Measurements from ENCODE around the gene HOMER2.

DNA sequence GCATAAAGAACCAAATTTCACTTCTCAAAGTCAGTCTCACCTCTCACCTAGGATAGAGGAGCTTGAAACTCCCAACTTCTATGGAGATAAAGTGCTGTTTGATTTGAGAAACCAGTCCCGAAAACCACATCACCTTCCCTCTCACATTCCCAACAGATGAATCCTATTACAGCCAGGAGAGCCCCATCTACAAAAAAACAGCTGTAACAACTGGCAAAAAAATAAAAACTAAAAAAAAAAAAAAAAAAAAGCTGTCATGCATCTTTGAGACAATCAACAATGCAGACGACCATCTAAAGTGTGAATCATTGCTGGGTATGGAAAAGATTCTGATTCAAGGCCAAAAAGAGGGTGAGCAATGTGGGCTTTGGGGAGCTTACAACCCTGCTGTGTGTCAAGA lies 23.8 kb downstream of the HOMER2 start:
- TF ChIP-seq POLR2A (conservative IDR thresholded peaks at IDR 0.05) (no peak), RCOR1 (IDR thresholded peaks at IDR 0.05; ENCODE audit: borderline replicate concordance in 1 of 2, low read depth in 2 of 2, low read length in 2 of 2) (no peak), ZNF217 (CRISPR knock-in tag; IDR thresholded peaks at IDR 0.05) (no peak), RAD21 (CRISPR knock-in tag; conservative IDR thresholded peaks at IDR 0.05 in 1 of 2, IDR thresholded peaks at IDR 0.05 in 1 of 2) (no peak), POLR2AphosphoS5 (IDR thresholded peaks at IDR 0.05; ENCODE audit: control insufficient read depth, insufficient read depth, low read depth, low read length) (no peak), FOXK2 (conservative IDR thresholded peaks at IDR 0.05 in 1 of 2, IDR thresholded peaks at IDR 0.05 in 1 of 2; ENCODE audit: low read depth in 2 of 2) (no peak), ZC3H4 (CRISPR knock-in tag; IDR thresholded peaks at IDR 0.05; ENCODE audit: borderline replicate concordance) (no peak), SMARCB1 (IDR thresholded peaks at IDR 0.05; ENCODE audit: insufficient read length, low read depth) (no peak), SRF (CRISPR knock-in tag; IDR thresholded peaks at IDR 0.05) (no peak), ZBTB8A (IDR thresholded peaks at IDR 0.05; ENCODE audit: partially characterized antibody) (no peak), ZNF165 (CRISPR knock-in tag; IDR thresholded peaks at IDR 0.05; ENCODE audit: borderline replicate concordance) (no peak)
- TF ChIP-seq, protein P1, sequence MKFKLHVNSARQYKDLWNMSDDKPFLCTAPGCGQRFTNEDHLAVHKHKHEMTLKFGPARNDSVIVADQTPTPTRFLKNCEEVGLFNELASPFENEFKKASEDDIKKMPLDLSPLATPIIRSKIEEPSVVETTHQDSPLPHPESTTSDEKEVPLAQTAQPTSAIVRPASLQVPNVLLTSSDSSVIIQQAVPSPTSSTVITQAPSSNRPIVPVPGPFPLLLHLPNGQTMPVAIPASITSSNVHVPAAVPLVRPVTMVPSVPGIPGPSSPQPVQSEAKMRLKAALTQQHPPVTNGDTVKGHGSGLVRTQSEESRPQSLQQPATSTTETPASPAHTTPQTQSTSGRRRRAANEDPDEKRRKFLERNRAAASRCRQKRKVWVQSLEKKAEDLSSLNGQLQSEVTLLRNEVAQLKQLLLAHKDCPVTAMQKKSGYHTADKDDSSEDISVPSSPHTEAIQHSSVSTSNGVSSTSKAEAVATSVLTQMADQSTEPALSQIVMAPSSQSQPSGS (CRISPR knock-in tag; IDR thresholded peaks at IDR 0.05) = no peak
- TF ChIP-seq, protein P2, sequence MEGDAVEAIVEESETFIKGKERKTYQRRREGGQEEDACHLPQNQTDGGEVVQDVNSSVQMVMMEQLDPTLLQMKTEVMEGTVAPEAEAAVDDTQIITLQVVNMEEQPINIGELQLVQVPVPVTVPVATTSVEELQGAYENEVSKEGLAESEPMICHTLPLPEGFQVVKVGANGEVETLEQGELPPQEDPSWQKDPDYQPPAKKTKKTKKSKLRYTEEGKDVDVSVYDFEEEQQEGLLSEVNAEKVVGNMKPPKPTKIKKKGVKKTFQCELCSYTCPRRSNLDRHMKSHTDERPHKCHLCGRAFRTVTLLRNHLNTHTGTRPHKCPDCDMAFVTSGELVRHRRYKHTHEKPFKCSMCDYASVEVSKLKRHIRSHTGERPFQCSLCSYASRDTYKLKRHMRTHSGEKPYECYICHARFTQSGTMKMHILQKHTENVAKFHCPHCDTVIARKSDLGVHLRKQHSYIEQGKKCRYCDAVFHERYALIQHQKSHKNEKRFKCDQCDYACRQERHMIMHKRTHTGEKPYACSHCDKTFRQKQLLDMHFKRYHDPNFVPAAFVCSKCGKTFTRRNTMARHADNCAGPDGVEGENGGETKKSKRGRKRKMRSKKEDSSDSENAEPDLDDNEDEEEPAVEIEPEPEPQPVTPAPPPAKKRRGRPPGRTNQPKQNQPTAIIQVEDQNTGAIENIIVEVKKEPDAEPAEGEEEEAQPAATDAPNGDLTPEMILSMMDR (IDR thresholded peaks at IDR 0.05 in 2 of 3, conservative IDR thresholded peaks at IDR 0.05 in 1 of 3; ENCODE audit: insufficient read depth in 2 of 3, low read depth in 1 of 3, low read length in 3 of 3) = no peak

Data from K562 (cell line).